Prostate gland (tissue), 2 donors: Measurements from ENCODE around the gene POLR3G.

ENCODE experiments used
- POLR2A ChIP-seq: fragments of 450-650 bp; IDR thresholded peaks from one replicate; pipeline ENCODE4 v1.6.1; 2016; ENCODE audit warnings: antibody characterized with exemption, mild to moderate bottlenecking
- POLR2AphosphoS5 ChIP-seq: sonication (generic); formaldehyde crosslinking; IDR thresholded peaks from one replicate; pipeline ENCODE4 v1.6.1; 2017; ENCODE audit warnings: antibody characterized with exemption
- TF ChIP-seq, protein P1 (sequence below), 4 experiments: fragments of 200-600 bp in 2 of 4; fragments of 450-650 bp in 2 of 4; sonication (generic) in 2 of 4; IDR thresholded peaks; 1 replicate in 3 of 4; 2 replicates in 1 of 4; pipeline ENCODE4 v1.5.1; 2016 to 2019; ENCODE audit warnings: antibody characterized with exemption in 4 of 4, mild to moderate bottlenecking in 2 of 4, moderate library complexity in 2 of 4

DNA sequence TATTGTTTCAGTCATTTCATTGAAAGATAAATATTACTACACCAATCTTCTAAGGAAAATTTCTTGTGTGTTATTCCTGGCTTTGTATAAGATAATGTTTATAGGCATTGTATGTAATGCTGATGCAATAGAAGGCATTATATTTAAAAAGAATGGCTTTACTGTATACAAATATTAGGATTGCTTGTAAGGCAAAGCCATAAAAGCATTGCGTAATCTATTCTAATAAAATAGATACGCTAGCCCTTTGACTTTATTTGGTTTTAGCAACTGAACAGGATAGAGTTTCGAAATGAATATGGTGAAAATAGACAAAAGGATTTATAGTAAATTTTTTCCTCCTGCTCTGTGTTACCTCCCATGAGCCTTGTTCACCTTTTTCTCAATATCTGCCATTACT, 60.3 kb downstream of the POLR3G start:
- TF ChIP-seq POLR2A (no peak), POLR2AphosphoS5 (no peak)
- TF ChIP-seq, protein P1, sequence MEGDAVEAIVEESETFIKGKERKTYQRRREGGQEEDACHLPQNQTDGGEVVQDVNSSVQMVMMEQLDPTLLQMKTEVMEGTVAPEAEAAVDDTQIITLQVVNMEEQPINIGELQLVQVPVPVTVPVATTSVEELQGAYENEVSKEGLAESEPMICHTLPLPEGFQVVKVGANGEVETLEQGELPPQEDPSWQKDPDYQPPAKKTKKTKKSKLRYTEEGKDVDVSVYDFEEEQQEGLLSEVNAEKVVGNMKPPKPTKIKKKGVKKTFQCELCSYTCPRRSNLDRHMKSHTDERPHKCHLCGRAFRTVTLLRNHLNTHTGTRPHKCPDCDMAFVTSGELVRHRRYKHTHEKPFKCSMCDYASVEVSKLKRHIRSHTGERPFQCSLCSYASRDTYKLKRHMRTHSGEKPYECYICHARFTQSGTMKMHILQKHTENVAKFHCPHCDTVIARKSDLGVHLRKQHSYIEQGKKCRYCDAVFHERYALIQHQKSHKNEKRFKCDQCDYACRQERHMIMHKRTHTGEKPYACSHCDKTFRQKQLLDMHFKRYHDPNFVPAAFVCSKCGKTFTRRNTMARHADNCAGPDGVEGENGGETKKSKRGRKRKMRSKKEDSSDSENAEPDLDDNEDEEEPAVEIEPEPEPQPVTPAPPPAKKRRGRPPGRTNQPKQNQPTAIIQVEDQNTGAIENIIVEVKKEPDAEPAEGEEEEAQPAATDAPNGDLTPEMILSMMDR (IDR thresholded peaks at IDR 0.05), result no peak
